Measurements from ENCODE around the gene EXOC3L1.

Gene EXOC3L1

DNA sequence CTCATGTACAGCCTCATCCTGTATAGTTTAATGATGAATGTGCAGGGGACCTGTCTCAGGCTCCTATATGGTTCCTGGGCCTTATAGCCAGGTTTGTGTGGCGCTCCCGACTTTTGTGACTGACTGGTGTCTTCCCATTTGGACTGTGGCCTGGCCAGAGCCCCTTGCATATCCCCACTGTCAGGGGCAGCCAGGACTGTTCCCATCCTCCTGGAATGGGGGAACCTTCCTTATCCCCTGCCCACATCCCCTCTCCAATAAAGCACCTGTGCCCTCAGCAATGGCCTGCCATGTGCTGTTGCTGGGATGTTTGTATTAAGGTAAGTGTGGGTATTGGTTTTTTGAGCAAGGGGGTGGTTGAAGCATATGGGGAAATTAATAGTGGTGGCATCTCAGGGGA is 41.7 kb downstream of the EXOC3L1 start:
- TF ChIP-seq, protein P1, sequence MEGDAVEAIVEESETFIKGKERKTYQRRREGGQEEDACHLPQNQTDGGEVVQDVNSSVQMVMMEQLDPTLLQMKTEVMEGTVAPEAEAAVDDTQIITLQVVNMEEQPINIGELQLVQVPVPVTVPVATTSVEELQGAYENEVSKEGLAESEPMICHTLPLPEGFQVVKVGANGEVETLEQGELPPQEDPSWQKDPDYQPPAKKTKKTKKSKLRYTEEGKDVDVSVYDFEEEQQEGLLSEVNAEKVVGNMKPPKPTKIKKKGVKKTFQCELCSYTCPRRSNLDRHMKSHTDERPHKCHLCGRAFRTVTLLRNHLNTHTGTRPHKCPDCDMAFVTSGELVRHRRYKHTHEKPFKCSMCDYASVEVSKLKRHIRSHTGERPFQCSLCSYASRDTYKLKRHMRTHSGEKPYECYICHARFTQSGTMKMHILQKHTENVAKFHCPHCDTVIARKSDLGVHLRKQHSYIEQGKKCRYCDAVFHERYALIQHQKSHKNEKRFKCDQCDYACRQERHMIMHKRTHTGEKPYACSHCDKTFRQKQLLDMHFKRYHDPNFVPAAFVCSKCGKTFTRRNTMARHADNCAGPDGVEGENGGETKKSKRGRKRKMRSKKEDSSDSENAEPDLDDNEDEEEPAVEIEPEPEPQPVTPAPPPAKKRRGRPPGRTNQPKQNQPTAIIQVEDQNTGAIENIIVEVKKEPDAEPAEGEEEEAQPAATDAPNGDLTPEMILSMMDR (conservative IDR thresholded peaks at IDR 0.05): no peak
- no peak overlapping the region for H3K27ac ChIP-seq

DNA sequence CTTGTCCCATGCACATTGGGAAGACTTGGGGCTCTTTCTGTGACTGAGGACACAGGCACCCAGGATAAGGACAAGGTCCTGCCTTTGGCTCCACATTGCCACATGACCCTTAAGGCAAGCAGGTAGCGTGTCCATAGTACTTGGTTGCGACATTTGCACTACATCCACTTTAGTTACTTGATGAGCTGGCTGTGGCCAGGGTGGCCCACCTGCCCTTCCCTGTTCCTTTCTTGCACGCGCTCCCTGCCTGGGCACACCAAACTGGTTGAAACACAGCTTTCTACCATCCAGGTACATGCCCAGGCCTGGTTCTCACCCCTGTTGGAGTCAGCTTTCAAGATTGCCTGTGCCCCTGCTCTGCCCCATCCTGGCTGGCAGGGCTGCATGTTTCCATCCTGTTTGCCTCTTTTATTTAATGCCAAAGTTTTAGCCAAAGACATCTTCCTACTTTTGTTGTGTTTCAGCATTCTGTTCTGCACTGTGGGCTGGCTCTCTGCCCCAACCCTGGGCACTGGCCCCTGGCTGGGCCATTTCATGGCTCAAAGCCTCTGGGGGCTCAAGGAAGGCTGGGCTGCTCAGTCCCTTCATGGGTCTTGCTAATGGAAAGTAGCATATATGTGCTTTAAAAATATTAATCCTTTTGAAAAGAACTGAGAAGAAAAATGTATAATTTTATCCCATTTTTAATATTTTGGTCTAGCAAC is 42.3 kb downstream of the EXOC3L1 start:
- TF ChIP-seq, protein P1 (conservative IDR thresholded peaks at IDR 0.05): no peak
- no peak overlapping the region for H3K27ac ChIP-seq

DNA sequence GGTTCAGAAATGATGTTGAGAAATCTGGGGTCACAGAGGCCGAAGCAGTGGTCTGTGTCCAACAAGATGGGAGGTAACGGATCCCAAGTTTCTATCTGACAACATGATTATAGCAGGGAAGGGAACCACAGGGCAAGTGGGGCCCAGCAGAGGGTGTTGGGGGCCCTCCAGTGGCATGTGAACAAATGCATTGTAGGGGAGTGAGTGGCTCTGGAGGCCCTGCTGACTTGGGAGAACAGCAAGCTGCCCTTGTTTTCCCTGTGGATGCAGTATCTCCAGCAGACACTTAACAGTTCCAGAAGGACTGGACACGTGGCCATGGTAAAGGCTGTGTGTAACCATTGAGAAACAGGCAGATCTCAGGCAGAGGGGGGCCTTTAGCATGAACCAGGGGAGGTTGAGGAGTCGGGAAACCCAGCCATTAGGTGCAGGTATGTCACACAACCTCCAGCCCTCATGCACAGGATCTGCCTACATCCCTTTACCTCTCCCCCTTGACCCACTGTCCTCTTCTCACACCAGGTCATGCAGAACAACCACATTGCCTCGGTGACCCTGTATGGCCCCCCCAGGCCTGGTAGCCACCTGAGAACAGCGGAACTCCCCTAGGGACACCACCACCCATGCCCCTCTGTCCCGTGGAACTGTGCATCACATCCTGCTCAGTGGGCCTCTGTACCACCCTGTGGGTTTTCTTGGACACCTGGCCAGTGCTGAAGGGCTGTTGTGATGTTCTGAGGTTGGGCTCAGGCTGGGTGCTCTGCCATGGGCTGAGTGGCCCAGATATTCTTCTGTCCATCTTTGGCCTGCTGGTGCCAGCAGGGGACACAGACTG is 43.2 kb downstream of the EXOC3L1 start:
- TF ChIP-seq, protein P1 (conservative IDR thresholded peaks at IDR 0.05): no peak

DNA sequence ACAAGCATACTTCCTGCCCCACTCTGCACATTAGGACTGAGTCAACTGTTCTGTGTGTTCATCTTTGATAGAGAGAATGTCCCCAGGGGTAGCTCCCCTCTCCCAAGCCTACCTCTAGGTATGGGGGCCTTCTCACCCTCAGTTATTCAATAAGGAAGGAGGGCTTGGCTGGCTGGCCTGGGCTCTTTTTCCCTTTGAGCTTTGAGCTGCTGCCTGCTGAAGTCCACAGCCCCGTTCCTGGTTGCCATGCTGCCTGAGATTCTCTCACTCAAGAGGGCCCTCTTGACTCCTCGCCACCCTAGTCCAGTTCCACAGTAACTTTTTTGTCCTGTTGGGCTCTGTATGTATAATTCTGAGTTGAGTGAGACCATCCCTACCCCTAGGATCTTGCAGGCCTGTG is 44.2 kb downstream of the EXOC3L1 start:
- TF ChIP-seq, protein P1 (conservative IDR thresholded peaks at IDR 0.05): no peak
- no peak overlapping the region for H3K27ac ChIP-seq

More for the DNA sequence above, 43.2 kb downstream of the EXOC3L1 start:
- H3K27ac ChIP-seq: no peak overlapping the region

DNA sequence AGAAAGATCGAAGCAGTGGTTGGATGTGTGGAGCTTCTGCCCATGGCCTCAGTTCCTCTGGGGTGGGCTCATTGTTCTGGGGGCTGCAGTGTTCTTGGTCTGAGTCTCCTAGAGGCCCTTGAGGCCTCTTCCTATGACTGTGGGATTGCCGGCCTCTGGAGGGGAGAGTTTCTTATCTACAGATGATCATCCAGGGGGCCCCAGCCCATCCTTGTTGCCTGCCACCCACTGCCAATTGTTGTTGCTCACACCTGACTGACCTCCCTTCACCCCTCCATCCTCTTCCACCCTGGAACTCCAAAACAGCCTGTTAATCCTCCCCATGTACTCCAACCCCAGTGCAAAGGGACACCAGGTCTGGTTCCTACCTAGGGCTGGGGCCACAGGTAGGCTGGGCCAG is 45.0 kb downstream of the EXOC3L1 start:
- TF ChIP-seq, protein P1 (conservative IDR thresholded peaks at IDR 0.05): no peak
- H3K27ac ChIP-seq: no peak overlapping the region

DNA sequence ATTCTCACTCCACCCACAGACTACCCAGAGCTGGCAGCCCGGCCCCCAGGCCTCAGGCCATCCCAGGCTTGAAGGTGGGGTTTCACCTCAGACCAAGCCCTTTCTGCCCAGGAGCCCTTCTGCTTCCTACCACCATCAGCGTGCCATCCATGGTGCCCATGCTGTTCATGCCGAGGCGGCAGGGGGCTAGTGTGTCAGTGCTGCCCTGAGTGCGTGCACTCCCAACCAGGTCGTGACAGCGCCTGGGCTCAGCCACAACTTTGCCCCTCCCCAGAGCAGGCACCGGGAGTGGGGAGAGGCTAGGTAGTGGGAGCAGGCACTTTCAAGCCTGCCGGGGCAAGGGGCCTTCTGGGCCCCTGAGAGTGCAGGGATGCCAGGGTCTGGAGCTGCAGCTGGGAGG is 47.6 kb downstream of the EXOC3L1 start:
- H3K27ac ChIP-seq: no peak overlapping the region

DNA sequence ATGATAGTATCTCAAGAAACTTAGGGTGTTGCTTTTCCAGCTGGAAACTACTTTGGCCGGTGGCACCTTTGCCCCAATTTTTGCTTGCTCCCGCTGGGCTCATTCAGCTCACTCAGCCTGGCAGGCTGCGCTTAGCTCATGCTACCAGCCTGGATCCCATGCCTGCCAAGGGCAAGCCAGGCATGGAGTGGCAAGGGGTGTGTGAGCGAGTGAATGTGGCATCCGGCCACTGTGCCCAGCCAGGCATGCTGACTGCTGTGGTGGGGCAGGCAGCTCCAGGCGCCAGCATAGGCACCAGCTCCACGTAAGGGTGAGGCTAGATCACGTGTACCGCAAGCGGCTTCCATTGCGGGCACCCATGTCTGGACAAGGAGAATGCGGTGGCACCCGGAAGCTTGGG is 48.5 kb downstream of the EXOC3L1 start:
- no peak overlapping the region for H3K27ac ChIP-seq
- TF ChIP-seq, protein P1 (conservative IDR thresholded peaks at IDR 0.05): no peak

More for the DNA sequence above, 47.6 kb downstream of the EXOC3L1 start:
- TF ChIP-seq, protein P1 (conservative IDR thresholded peaks at IDR 0.05): no peak
